Measurements from ENCODE around the gene CELF1. TPM values are rescaled to one million over a fixed set of nuclear protein-coding genes. Genes with fewer than 3 reads are reported as not detected.

The CELF1 gene
- polyA plus RNA-seq, 1 donor (not counting 4 experiments of a cell fraction or from before 2014, with no cell fraction given), result 110 TPM

DNA sequence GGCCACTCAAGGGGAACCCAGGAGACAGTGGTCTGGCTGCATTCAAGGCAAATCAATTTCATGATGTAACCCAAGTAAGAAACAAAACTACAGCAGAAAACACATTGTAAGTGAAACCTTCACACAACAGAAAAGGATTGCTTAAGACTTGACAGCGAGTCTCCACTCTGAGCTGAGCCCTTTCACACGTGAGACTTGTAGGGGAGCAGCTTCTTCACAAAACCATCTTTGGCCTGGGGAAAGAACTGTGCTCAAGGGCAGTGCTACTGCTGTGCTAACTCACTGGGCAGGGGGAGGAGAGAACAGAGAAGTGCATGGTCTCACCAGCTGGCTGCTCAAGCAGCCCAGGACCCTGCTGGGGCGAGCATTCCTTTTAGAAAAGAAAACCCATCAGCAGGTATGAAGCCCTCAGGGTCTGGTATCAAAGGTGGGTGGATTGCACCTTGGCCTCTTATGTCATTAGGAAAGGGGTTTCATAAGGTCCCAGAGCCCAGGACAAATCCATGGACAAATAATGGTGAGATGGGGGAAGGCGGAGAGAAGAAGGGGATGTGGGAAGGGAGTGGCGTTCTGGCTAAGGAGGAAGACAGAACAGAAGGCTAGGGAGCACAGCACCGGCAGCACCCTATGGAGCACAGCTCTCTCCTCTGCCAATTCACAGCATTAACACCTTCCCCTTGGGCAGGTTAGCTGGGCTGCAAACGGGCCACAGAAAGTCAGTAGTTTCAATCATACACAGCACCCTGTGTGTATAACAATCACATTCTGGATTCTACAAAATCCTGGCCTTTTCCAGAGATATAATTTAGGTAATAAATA lies 83.4 kb downstream of the CELF1 start:
- no peak overlapping the region for H3K4me2 ChIP-seq (ENCODE audit: control insufficient read depth, extremely low read depth, insufficient read depth, low read depth, low read length)
- no peak for TF ChIP-seq EZH2 (IDR thresholded peaks at IDR 0.05; ENCODE audit: low read length)
- TF ChIP-seq, protein P1, sequence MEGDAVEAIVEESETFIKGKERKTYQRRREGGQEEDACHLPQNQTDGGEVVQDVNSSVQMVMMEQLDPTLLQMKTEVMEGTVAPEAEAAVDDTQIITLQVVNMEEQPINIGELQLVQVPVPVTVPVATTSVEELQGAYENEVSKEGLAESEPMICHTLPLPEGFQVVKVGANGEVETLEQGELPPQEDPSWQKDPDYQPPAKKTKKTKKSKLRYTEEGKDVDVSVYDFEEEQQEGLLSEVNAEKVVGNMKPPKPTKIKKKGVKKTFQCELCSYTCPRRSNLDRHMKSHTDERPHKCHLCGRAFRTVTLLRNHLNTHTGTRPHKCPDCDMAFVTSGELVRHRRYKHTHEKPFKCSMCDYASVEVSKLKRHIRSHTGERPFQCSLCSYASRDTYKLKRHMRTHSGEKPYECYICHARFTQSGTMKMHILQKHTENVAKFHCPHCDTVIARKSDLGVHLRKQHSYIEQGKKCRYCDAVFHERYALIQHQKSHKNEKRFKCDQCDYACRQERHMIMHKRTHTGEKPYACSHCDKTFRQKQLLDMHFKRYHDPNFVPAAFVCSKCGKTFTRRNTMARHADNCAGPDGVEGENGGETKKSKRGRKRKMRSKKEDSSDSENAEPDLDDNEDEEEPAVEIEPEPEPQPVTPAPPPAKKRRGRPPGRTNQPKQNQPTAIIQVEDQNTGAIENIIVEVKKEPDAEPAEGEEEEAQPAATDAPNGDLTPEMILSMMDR (optimal IDR thresholded peaks at IDR 0.05 in 1 of 3, IDR thresholded peaks at IDR 0.05 in 1 of 3, conservative IDR thresholded peaks at IDR 0.05 in 1 of 3; ENCODE audit: extremely low read depth in 1 of 3, insufficient read depth in 2 of 3, low read length in 3 of 3), result no peak
- peaks cover 13% of the 10 kb centered on the region for H4K20me1 ChIP-seq (ENCODE audit: control insufficient read depth, extremely low read depth, insufficient read depth, low read length)
- no peak overlapping the region for H3K27ac ChIP-seq (ENCODE audit: control insufficient read depth, insufficient read depth, low read length)
- H3K36me3 ChIP-seq (ENCODE audit: control insufficient read depth in 2 of 2, extremely low read depth in 1 of 2, insufficient read depth in 2 of 2, low read length in 2 of 2), result peaks cover 50 to 70% of the 10 kb centered on the region in 2 experiments
- H3K27me3 ChIP-seq (ENCODE audit: control insufficient read depth, extremely low read depth, insufficient read depth, low read length), result no peaks in the 10 kb centered on the region
- FAIRE-seq (no peak), DNase-seq (ENCODE audit: low read depth, low spot score) (no peak)
- no peaks in the 10 kb centered on the region for H3K4me1 ChIP-seq (ENCODE audit: control insufficient read depth, extremely low read depth, insufficient read depth, low read length)
- peaks cover 47% of the 10 kb centered on the region for H3K79me2 ChIP-seq (ENCODE audit: control insufficient read depth, insufficient read depth, low read length)
- H3K4me3 ChIP-seq (ENCODE audit: control insufficient read depth in 2 of 3, extremely low read depth in 1 of 3, insufficient read depth in 2 of 3, low read depth in 1 of 3, low read length in 3 of 3), result no peak overlapping the region
- dilution Hi-C loops (cut with MboI; ENCODE audit: extremely low pct_ligation_motif_present, low sequenced_read_pairs), result no loop called here
- no peaks in the 10 kb centered on the region for H3K9me3 ChIP-seq (ENCODE audit: control insufficient read depth, low read depth, low read length)
- H3K9ac ChIP-seq (ENCODE audit: control insufficient read depth, extremely low read depth, insufficient read depth, low read length), result no peak overlapping the region
- H3K9me1 ChIP-seq (ENCODE audit: control insufficient read depth, extremely low read depth, insufficient read depth, low read length), result no peaks in the 10 kb centered on the region
- H2AFZ ChIP-seq (ENCODE audit: control insufficient read depth, low read length), result no peak overlapping the region

DNA sequence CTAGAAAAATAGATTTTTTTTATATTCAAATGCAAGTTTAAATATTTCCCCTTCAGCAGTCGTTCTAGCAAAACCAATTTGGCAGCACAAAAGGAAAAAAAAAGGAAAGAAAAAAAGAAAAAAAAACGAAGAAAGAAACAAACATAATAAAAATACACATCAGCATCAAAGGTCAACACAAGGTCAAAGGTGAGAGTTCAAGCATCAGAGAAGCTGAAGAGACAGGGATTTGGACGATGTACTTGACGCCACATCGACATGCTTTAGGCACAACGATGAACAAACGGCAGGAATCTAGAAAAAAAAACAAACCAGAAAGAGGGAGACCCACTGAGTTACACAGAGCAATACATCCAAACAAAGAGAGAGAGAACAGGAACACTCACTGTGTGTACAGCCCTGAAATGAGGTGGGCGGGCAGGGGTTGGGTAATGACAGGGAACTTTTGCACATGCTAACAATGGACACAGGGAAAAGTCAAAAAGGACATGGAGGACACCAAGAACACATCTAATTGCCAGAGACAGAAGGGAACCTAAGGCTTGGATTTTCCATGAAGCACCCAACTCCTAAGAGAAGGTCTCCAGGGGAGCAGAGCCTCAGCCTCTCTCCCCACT lies 84.2 kb downstream of the CELF1 start:
- Histone ChIP-seq H3K27ac (ENCODE audit: control insufficient read depth, insufficient read depth, low read length) (no peak overlapping the region), H3K27me3 (ENCODE audit: control insufficient read depth, extremely low read depth, insufficient read depth, low read length) (no peaks in the 10 kb centered on the region), H3K9ac (ENCODE audit: control insufficient read depth, extremely low read depth, insufficient read depth, low read length) (no peak overlapping the region), H2AFZ (ENCODE audit: control insufficient read depth, low read length) (no peak overlapping the region), H3K36me3 (ENCODE audit: control insufficient read depth in 2 of 2, extremely low read depth in 1 of 2, insufficient read depth in 2 of 2, low read length in 2 of 2) (peaks cover 46 to 70% of the 10 kb centered on the region in 2 experiments), H3K79me2 (ENCODE audit: control insufficient read depth, insufficient read depth, low read length) (peaks cover 50% of the 10 kb centered on the region), H3K9me3 (ENCODE audit: control insufficient read depth, low read depth, low read length) (no peaks in the 10 kb centered on the region), H3K4me1 (ENCODE audit: control insufficient read depth, extremely low read depth, insufficient read depth, low read length) (no peaks in the 10 kb centered on the region), H3K9me1 (ENCODE audit: control insufficient read depth, extremely low read depth, insufficient read depth, low read length) (no peaks in the 10 kb centered on the region), H3K4me3 (ENCODE audit: control insufficient read depth in 2 of 3, extremely low read depth in 1 of 3, insufficient read depth in 2 of 3, low read depth in 1 of 3, low read length in 3 of 3) (no peak overlapping the region), H4K20me1 (ENCODE audit: control insufficient read depth, extremely low read depth, insufficient read depth, low read length) (peaks cover 13% of the 10 kb centered on the region), H3K4me2 (ENCODE audit: control insufficient read depth, extremely low read depth, insufficient read depth, low read depth, low read length) (no peak overlapping the region)
- TF ChIP-seq, protein P1 (optimal IDR thresholded peaks at IDR 0.05 in 1 of 3, IDR thresholded peaks at IDR 0.05 in 1 of 3, conservative IDR thresholded peaks at IDR 0.05 in 1 of 3; ENCODE audit: extremely low read depth in 1 of 3, insufficient read depth in 2 of 3, low read length in 3 of 3), result no peak
- TF ChIP-seq EZH2 (IDR thresholded peaks at IDR 0.05; ENCODE audit: low read length), result no peak
- dilution Hi-C loops (cut with MboI; ENCODE audit: extremely low pct_ligation_motif_present, low sequenced_read_pairs), result no loop called here
- FAIRE-seq (no peak), DNase-seq (ENCODE audit: low read depth, low spot score) (no peak)

Measured in keratinocyte (primary cell).